ENCODE measurements around the gene PDE6B.

Gene PDE6B

DNA sequence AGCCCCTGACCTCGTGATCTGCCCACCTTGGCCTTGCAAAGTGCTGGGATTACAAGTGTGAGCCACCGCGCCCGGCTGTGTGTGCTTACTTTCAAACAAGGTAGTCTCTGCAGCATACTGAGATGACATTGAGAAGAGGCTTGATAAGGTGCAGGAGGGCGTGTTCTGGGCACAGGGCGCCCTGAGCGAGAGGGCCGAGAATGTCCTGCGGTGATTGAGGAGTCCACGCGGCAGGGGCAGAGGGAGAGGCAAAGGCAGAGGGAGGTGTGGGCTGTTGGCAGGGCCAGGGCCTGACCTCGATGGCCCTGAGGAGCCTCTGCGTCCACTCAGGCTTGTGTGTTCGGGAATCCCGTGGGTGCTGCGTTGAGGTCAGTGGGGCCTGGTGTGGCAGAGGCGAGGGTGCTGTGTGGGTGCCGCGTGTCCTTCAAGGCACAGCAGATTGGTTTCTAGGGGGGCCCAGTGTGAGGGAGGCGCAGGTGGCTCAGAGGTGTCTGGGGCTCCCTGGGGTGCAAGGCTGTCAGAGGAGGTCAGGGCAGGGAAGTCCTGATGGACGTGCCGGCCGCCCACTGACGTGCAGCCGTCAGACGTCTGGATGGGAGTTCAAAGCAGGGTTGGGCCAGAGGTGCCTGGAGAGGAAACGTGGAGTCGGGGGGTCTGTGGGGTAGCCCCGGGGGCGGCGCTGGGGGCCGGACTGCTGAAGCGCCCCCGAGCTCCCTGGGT, 92.4 kb downstream of the PDE6B start:
- no peak for FAIRE-seq
- no peak for DNase-seq (ENCODE audit: insufficient read length, low spot score)

GRCh38 chr4:718460-718859, 93.1 kb downstream of the PDE6B start:
- FAIRE-seq (no peak), DNase-seq (ENCODE audit: insufficient read length, low spot score) (no peak)
